SK-N-SH (cell line): Measurements from ENCODE around the gene CCR9. TPM values are rescaled to one million over a fixed set of nuclear protein-coding genes. Genes with fewer than 3 reads are reported as not detected.

ENCODE experiments used
- CTCF ChIA-PET: fragments of 300-600, 350-600 bp; formaldehyde crosslinking; extraction: SDS; loops from one replicate; lab custom pipeline; 2021; lab: Yijun Ruan, JAX
- POLR2A ChIA-PET: fragments of 350-600 bp; sonication (Branson Sonifier 250); formaldehyde crosslinking; extraction: SDS; loops from one replicate; lab custom pipeline; 2020; ENCODE audit warnings: antibody characterized with exemption, inconsistent platforms; lab: Yijun Ruan, JAX
- DNase-seq: peaks from one replicate; pipeline ENCODE4 v3.0.0; 2012
- H2AFZ ChIP-seq: fragments of 200-600 bp; sonication (generic); 2 replicates; pipeline ENCODE4 v1.8.1; 2016; ENCODE audit warnings: antibody characterized with exemption, mild to moderate bottlenecking, low read depth
- H3F3A ChIP-seq: fragments of 200-600 bp; sonication (generic); replicated peaks from 2 replicates; pipeline ENCODE3; 2016; ENCODE audit warnings: antibody characterized with exemption, mild to moderate bottlenecking; ENCODE audit not compliant: insufficient read depth
- H3K27ac ChIP-seq, 2 experiments: fragments of 200-500 bp in 1 of 2; fragments of 200-600 bp in 1 of 2; sonication (Bioruptor generic) in 1 of 2; sonication (generic), shearing (Covaris generic) in 1 of 2; 2 replicates each; pipeline versions ENCODE4 v1.5.1 to v1.6.1; 2014 to 2016; ENCODE audit warnings: low read depth in 2 of 2, inconsistent platforms in 1 of 2, low read length in 1 of 2, mild to moderate bottlenecking in 1 of 2, mixed read lengths in 1 of 2
- H3K27me3 ChIP-seq: fragments of 200-600 bp; sonication (generic), shearing (Covaris generic); 2 replicates; pipeline ENCODE4 v1.6.1; 2016; ENCODE audit warnings: mixed run types; ENCODE audit not compliant: insufficient read depth
- H3K36me3 ChIP-seq, 2 experiments: fragments of 200-500 bp in 1 of 2; fragments of 200-600 bp in 1 of 2; sonication (Bioruptor generic) in 1 of 2; sonication (generic) in 1 of 2; replicated peaks in 1 of 2; 2 replicates each; pipeline versions ENCODE3 to v1.5.1; 2014 to 2016; ENCODE audit warnings: low read length in 1 of 2, mild to moderate bottlenecking in 1 of 2; ENCODE audit not compliant: insufficient read depth in 2 of 2, control insufficient read depth in 1 of 2
- H3K4me1 ChIP-seq, 2 experiments: fragments of 200-500 bp in 1 of 2; fragments of 200-600 bp in 1 of 2; sonication (Bioruptor generic) in 1 of 2; sonication (generic), shearing (Covaris generic) in 1 of 2; 2 replicates each; pipeline versions ENCODE4 v1.5.1 to v1.6.1; 2014 to 2016; ENCODE audit warnings: low read depth in 1 of 2, low read length in 1 of 2, mixed run types in 1 of 2; ENCODE audit not compliant: insufficient read depth in 2 of 2, control insufficient read depth in 1 of 2
- H3K4me2 ChIP-seq: fragments of 200-600 bp; sonication (generic), shearing (Covaris generic); 2 replicates; pipeline ENCODE4 v1.6.1; 2017; ENCODE audit warnings: mixed run types
- H3K4me3 ChIP-seq, 2 experiments: fragments of 200-500 bp in 1 of 2; fragments of 200-600 bp in 1 of 2; sonication (Bioruptor generic) in 1 of 2; sonication (generic), shearing (Covaris generic) in 1 of 2; 2 replicates each; pipeline versions ENCODE4 v1.5.1 to v1.8.1; 2014 to 2016; ENCODE audit warnings: low read depth in 2 of 2, inconsistent platforms in 1 of 2, low read length in 1 of 2, mild to moderate bottlenecking in 1 of 2, mixed read lengths in 1 of 2, moderate library complexity in 1 of 2
- H3K79me2 ChIP-seq: fragments of 200-600 bp; sonication (generic); 2 replicates; pipeline ENCODE4 v1.8.1; 2017; ENCODE audit warnings: mild to moderate bottlenecking; ENCODE audit not compliant: insufficient read depth
- H3K9ac ChIP-seq: fragments of 200-600 bp; sonication (generic); 2 replicates; pipeline ENCODE4 v1.6.1; 2017; ENCODE audit warnings: mixed run types
- H3K9me2 ChIP-seq: fragments of 200-600 bp; sonication (generic); 2 replicates; pipeline ENCODE4 v1.6.1; 2017; ENCODE audit warnings: mixed run types
- H3K9me3 ChIP-seq: fragments of 200-600 bp; sonication (generic); 2 replicates; pipeline ENCODE4 v1.6.1; 2017; ENCODE audit warnings: mixed run types, mild to moderate bottlenecking, moderate library complexity
- H4K20me1 ChIP-seq: fragments of 200-600 bp; sonication (generic); 2 replicates; pipeline ENCODE4 v1.6.1; 2017; ENCODE audit warnings: mild to moderate bottlenecking, mixed run types; ENCODE audit not compliant: insufficient read depth
- CHD2 ChIP-seq: fragments of 150-350 bp; IDR thresholded peaks from 2 replicates; pipeline ENCODE4 v1.6.1; 2018; ENCODE audit warnings: low read length; ENCODE audit not compliant: partially characterized antibody
- EP300 ChIP-seq, 2 experiments: IDR thresholded peaks; 2 replicates each; pipeline versions ENCODE4 v1.4.0 to v1.6.1; 2012; ENCODE audit warnings: borderline replicate concordance in 1 of 2, low read depth in 1 of 2, low read length in 1 of 2
- EZH2phosphoT487 ChIP-seq: fragments of 200-600 bp; sonication (generic); IDR thresholded peaks from 2 replicates; pipeline ENCODE4 v1.6.1; 2017; ENCODE audit warnings: low read depth, mixed run types, mild to moderate bottlenecking, antibody characterized with exemption, moderate library complexity, borderline replicate concordance
- FOSL2 ChIP-seq: IDR thresholded peaks from 2 replicates; pipeline ENCODE4 v1.4.0; 2012; ENCODE audit warnings: low read depth, mild to moderate bottlenecking, moderate library complexity, borderline replicate concordance
- FOXJ3 ChIP-seq: sonication (generic); formaldehyde crosslinking; IDR thresholded peaks from 2 replicates; pipeline ENCODE4 v1.5.1; 2020; ENCODE audit warnings: mild to moderate bottlenecking, missing genetic modification reagents
- FOXM1 ChIP-seq: IDR thresholded peaks from 2 replicates; pipeline ENCODE4 v1.4.0; 2012; ENCODE audit warnings: low read depth, mild to moderate bottlenecking
- MEF2A ChIP-seq: IDR thresholded peaks from 2 replicates; pipeline ENCODE4 v1.4.0; 2012; ENCODE audit warnings: low read depth, borderline replicate concordance
- POLR2AphosphoS5 ChIP-seq: IDR thresholded peaks from 2 replicates; pipeline ENCODE4 v1.6.1; 2012; ENCODE audit warnings: low read depth, low read length
- RCOR1 ChIP-seq: fragments of 150-350 bp; IDR thresholded peaks from 2 replicates; pipeline ENCODE4 v1.6.1; 2017; ENCODE audit warnings: antibody characterized with exemption, low read length
- REST ChIP-seq: IDR thresholded peaks from 2 replicates; pipeline ENCODE4 v1.6.1; 2012; ENCODE audit warnings: mild to moderate bottlenecking, low read depth, low read length, moderate library complexity
- RXRA ChIP-seq: IDR thresholded peaks from 2 replicates; pipeline ENCODE4 v1.4.0; 2012; ENCODE audit warnings: low read depth, mild to moderate bottlenecking, borderline replicate concordance
- SIN3A ChIP-seq: IDR thresholded peaks from 2 replicates; pipeline ENCODE4 v1.6.1; 2012; ENCODE audit warnings: low read depth, mild to moderate bottlenecking, low read length, moderate library complexity, borderline replicate concordance
- TAF1 ChIP-seq: IDR thresholded peaks from 2 replicates; pipeline ENCODE4 v1.6.1; 2012; ENCODE audit warnings: low read depth, mild to moderate bottlenecking, low read length, moderate library complexity, borderline replicate concordance
- USF2 ChIP-seq: fragments of 150-350 bp; IDR thresholded peaks from 2 replicates; pipeline ENCODE4 v1.6.1; 2017; ENCODE audit warnings: antibody characterized with exemption, low read length, low read depth, borderline replicate concordance
- YY1 ChIP-seq: IDR thresholded peaks from 2 replicates; pipeline ENCODE4 v1.4.0; 2012; ENCODE audit warnings: low read depth, mild to moderate bottlenecking
- ZBTB33 ChIP-seq: IDR thresholded peaks from 2 replicates; pipeline ENCODE4 v1.4.0; 2012; ENCODE audit warnings: low read depth, borderline replicate concordance
- WGBS: methylation state at CpG from one replicate; pipeline ENCODE4 v1.1.6; 2017; ENCODE audit warnings: low lambda C conversion rate; 5-methylcytosine and 5-hydroxymethylcytosine counted together
- polyA plus RNA-seq, 3 experiments: library from polyadenylated mRNA; depleted of rRNA; stranded (reverse); fragments of >200 nt; gene quantifications; 2 replicates each; pipeline ENCODE4 v1.2.3, GENCODE V29; 2012
- TF ChIP-seq, protein P1 (sequence below): fragments of 150-350 bp; IDR thresholded peaks from 2 replicates; pipeline ENCODE4 v1.6.1; 2016; ENCODE audit warnings: mild to moderate bottlenecking, low read depth, low read length

CCR9 gene
- polyA plus RNA-seq, 1 of the 3 experiments (the other 2 are of a cell fraction): not detected

DNA sequence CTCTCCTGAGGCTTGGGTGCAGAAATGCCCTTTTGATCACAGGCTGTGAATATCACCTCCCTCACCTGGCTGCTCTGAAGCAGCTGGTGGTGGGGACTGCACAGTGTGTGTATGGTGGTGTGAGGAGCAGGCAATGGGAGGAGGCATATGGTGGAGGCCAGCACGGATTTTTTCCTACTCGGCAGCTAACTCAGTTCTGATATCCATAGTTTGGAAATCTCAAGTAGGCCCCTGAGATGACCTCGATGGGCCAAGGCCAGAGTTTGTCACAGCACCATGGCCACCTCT lies 35.6 kb downstream of the CCR9 start:
- no peaks in the 10 kb centered on the region for H3K4me1 ChIP-seq
- CTCF ChIA-PET: interaction anchor here (0.9 to 5.6 kb wide), 4 partner anchors 13 to 161 kb away, joined by 3 to 31 read pairs (median 10); no protein-coding TSS in a partner anchor
- WGBS: 94% methylated on average over 3 of the region's 3 CpGs
- H3K9me3 ChIP-seq: no peaks in the 10 kb centered on the region
- DNase-seq: no peak
- no peaks in the 10 kb centered on the region for H3K79me2 ChIP-seq
- no peak overlapping the region for H3K9ac ChIP-seq
- H3F3A ChIP-seq: peaks cover 4% of the 10 kb centered on the region
- TF ChIP-seq REST (no peak), RCOR1 (no peak), POLR2AphosphoS5 (no peak), RXRA (no peak), SIN3A (no peak), EZH2phosphoT487 (no peak), EP300 (IDR thresholded peaks at IDR 0.05; ENCODE audit: borderline replicate concordance in 1 of 2, low read depth in 1 of 2, low read length in 1 of 2) (no peak), TAF1 (no peak), YY1 (no peak), FOSL2 (no peak), FOXM1 (no peak), CHD2 (no peak), USF2 (no peak), FOXJ3 (CRISPR knock-in tag) (no peak), MEF2A (no peak), ZBTB33 (no peak)
- TF ChIP-seq, protein P1, sequence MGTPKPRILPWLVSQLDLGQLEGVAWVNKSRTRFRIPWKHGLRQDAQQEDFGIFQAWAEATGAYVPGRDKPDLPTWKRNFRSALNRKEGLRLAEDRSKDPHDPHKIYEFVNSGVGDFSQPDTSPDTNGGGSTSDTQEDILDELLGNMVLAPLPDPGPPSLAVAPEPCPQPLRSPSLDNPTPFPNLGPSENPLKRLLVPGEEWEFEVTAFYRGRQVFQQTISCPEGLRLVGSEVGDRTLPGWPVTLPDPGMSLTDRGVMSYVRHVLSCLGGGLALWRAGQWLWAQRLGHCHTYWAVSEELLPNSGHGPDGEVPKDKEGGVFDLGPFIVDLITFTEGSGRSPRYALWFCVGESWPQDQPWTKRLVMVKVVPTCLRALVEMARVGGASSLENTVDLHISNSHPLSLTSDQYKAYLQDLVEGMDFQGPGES: no peak
- no peaks in the 10 kb centered on the region for H4K20me1 ChIP-seq
- H2AFZ ChIP-seq: no peak overlapping the region
- no peak overlapping the region for H3K27ac ChIP-seq
- H3K9me2 ChIP-seq: no peaks in the 10 kb centered on the region
- H3K36me3 ChIP-seq: peaks cover 7 to 19% of the 10 kb centered on the region in 2 experiments
- POLR2A ChIA-PET: interaction anchor here (0.5 kb wide), 1 partner anchor 280 kb away, joined by 3 read pairs; no protein-coding TSS in a partner anchor
- no peak overlapping the region for H3K4me2 ChIP-seq
- no peak overlapping the region for H3K4me3 ChIP-seq
- H3K27me3 ChIP-seq: no peaks in the 10 kb centered on the region
